ENCODE data around the gene NFIB.

Gene NFIB

DNA sequence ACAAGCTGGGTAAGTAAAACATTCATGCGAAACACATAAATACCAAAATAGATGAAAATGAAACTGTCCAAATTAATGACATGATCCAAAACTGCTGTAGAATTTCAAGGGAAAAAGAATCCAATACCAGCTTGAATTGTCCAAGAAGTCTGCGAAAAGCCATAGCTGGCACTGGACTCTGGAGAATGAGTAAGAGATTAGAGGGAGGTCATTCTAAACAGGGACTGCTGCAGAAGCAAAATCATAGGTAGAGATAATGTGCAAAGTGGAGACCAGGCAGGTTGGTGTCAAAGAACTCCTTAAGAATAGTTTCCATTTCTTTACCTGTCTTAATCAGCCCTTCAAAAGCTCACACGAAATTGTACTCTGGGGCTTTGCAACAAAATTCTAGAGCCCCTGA lies 162.5 kb downstream of the NFIB start:
- no peak for DNase-seq (ENCODE audit: low read depth)

DNA sequence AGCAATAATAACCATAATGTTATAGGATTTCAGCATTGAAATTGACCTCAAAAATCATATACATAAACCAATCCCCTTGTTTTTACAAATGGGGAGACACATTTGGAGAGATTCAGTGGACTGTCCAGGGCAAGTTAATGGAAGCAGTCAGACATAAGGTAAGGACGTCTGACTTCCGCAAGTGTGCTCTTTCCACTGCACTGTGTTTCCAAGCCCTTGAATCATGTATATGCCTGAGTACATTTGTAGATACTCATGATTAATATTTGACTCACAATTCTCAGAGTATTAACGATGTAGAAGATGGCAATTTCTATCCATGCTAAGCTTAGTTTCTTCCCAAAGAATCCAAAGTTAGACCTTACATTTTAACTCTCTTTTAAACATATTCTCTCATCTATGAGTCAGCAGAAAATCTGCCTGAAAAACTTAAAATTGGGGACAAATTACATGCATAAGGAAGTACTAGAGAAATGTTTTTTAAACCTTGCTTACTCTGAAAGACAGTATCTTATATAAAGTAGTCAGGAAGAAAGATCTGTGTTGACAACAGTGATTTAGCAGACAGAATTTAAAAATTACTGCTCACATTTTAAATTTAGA lies 165.3 kb downstream of the NFIB start:
- no peak for DNase-seq (ENCODE audit: low read depth)

DNA sequence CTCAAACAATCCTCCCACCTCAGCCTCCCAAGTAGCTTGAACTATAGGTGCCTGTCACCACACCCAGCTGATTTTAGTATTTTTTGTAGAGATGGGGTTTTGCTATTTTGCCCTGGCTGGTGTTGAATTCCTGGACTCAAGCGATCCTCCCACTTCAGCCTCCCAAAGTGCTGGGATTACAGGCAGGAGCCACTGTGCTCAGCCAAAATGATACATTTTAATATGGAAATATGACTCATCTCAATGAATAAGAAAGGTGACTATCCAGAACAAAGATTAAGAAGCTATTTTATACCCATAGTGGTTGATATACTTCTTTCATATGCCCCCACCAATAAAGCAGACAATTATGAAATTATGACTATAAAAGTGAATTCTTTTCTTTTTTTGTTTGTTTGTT lies 166.2 kb downstream of the NFIB start:
- no peak for DNase-seq (ENCODE audit: low read depth)

DNA sequence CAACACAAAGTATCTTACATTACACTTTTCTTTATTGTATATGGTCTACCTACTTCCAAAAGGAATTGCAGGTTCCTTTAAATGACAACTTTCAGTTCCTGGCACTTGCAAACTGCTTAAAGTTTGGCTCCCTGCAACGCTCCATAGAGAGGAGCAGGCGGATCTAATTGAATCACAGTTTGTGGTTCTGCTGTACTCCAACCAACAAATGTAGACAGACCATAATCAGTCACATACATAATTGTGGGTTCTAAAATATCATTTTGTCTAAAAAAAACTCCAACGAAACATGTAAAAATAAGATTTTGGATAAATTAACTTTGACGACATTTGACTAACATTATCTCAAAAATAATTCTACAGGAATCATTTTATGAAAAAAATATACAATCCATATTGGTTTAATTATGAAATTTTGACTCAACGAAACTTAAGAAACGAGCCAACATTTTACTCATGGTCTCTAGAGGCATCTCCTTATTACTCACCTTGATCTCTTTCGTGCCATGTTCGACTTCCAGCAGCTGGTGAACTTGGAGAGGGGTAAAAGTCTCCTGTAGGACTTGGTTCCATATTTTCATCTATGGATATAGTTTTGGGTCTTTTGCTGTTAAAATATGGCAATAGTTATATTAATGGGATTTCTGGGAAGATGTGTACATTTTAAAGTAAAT lies 167.6 kb downstream of the NFIB start:
- DNase-seq (ENCODE audit: low read depth), result no peak

DNA sequence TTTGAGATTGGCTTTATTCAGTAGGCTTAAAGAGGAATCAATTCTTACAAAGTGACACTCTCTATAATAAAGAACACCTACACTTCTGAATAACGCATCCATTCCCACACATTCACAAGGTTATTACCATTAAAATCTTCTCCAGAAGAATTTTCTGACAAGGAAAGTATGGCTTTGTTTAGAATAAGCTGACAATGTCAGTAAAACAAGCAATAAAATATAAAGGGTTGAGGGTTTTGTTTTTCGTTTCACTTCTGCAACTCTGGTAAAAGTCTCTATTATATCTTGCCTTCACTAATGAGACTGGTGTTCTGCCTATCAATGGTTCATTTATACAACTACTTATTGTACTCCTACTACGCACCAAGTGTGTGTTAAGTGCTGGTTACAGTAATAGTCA lies 169.7 kb downstream of the NFIB start:
- no peak for DNase-seq (ENCODE audit: low read depth)

DNA sequence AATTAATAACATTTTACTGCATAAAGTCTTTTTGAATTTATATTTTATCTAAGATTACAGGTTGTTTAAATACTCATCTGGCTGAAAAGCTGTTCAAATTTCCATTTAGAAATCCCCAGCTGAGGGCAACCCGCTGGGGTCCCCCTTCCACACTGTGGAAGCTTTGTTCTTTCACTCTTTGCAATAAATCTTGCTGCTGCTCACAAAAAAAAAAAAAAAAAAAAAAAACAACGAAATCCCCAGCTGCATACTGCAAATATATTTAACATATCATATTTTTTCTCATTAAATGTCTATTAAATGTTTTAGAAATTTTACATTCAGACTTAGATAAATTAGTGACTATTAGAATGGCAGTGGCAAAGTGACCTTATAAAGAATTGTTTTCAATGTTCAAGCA lies 172.2 kb downstream of the NFIB start:
- DNase-seq (ENCODE audit: low read depth), result no peak

DNA sequence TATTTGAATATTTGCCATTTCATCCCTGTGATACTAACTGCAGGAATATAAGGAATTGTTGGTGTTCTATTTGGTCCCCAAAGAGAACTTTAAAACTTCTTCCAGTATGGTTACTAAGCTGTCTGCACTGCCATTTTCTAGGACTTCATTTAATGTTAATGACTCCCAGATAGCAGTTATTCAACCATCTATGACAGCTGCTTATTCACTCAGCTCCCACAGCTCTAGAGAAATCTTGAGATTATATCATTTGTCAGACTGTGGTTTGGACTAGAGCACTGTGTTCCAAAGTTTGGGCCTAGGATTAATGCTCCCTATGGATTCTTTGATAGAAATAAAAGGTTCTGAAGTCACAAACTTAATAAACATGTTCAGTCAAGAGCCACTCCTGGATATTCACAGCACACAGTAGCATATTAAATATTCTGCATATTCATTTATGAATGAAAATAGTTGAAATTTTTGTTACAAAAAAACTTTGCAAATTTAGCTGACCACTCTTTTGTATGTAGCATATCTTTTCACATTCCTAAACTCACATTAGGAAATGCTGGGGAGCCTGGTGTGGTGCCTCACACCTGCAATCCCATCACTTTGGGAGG lies 173.7 kb downstream of the NFIB start:
- DNase-seq (ENCODE audit: low read depth), result no peak

- no peak for DNase-seq (ENCODE audit: low read depth)
Measured at GRCh38 chr9:14139287-14139686, 174.7 kb downstream of the NFIB start.

DNA sequence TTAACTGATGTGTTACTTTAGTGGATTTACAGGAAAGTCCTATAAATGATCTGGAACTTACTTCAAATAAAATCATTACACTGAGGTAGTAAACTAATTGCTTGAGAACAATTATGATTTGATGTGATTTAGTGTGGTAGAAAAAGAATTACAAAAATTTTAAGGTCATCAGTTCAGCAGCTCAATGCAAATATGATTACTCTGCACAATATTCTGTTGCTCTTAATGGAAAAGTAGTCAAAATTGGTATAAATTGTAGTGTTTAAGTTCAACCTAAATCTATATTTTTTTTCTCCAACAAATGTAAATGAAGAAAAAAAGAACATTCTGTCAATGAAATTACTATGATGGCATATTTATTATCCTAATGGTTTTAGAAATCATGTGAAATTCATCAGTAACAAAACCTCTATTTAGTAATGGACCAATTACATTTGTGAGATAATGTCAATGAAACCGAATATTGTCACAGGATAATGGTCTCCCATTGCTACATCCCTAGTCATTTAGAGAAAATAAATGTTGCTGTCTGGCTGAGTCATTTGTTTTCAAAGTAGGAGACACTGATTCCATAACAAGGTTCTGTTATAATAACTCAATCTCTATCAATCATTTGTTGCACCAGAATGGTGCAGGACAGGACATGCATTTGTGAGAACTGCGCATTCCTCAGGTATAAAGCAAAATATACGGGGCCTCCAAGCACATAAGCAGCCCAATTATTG lies 177.1 kb downstream of the NFIB start:
- no peak for DNase-seq (ENCODE audit: low read depth)

DNA sequence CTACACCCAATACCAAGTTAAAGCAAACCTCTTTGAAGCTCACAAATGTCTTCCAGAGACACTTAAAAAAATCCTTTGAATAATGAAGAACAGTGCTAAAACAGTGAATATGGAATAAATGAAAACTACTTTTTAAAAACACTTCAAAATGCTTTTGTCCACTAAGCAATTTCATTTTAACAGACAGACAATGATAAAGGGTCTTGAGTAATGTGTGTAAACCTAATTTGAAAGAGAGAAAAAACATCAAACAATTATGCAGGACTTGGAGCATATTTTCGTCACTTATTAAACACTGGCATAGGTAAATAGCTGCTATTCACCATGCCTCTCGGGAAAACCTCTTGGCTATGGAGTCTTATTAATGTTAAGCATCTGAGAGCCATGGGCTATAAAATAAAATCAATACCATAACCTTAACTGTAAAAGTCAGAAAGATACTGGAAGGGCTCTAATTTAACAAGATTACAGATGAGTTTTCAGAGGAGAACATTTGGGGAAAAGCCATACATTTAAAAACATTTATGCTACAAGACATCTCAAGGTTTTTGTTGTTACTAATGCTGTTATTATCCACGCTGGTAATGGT lies 177.8 kb downstream of the NFIB start:
- DNase-seq (ENCODE audit: low read depth), result no peak

DNA sequence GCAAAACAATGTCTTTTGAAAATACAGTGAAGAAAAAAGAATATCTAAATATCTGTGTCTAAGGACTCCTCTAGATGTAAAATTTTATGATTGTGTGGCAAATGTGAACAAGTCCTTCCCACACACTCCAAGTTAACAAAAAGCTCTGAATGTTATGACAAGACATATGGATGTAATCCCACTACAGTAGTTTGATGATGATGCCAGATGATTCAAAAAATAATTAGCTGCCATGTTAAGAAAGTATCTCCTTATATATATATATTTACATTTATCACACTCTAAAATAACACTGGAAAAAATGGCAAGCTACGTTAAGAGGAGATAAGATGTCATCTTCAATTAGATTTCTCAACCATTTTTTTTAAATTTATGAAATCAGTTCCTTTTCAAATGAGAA lies 178.5 kb downstream of the NFIB start:
- no peak for DNase-seq (ENCODE audit: low read depth)

GRCh38 chr9:14133394-14133793 lies 180.5 kb downstream of the NFIB start:
- DNase-seq (ENCODE audit: low read depth), result no peak

- DNase-seq (ENCODE audit: low read depth), result no peak
Measured at GRCh38 chr9:14132775-14133174, 181.2 kb downstream of the NFIB start.

- no peak for DNase-seq (ENCODE audit: low read depth)
Measured at GRCh38 chr9:14131356-14132088, 182.4 kb downstream of the NFIB start.

DNA sequence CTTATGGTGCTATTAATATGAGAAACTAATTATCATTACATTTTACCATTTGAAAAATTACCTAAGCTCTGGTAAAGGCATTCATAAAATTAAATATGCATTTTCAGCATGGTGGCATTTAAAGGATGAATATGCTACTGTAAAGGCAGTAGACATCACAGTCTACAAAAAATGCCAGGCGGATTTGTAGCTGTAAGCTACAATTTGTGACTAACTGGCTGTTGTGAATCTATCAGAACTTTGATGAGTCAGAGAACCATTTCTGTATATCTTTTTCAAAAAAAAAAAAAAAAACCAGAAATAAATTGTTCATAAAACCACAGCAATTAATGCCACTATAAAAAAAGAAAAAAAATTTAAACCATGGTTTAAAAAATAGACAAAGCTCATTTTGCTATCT lies 186.3 kb downstream of the NFIB start:
- no peak for DNase-seq (ENCODE audit: low read depth)

DNA sequence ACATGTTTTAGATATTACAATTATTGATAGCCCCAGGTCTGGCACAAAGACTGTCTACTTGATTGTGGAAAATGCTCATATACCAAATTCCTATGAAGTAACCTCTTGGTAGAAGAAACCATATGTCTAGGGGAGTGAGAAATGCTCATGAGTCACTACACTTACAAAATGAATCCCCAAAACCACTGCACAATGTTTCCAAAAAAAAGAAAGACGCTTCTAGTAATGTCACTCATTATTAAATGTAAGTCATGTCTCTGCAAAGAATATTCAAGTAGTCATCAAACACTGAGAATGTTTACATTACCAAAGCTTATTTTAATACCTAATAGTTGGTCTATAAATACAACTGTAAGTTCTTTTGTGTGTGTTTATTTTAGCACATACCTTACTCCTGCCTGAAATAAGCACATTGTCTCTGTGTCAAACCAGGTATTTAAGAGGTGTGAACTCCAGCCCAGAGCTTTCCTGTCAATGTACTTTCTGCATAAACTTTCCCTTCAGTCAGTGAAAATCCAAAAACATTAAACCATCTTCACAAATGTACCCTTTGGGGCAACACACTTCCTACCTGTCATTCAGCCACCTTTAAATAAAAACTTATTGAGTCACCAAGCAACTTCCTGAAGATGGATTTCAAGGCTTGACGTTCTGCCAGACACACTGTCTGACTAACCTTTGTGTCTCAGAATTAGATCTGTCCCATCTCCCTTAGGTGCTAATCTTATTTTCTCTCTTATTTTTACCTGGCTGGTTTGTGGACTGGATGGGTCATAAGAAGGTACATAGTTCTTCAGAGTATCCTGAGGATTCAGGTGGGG lies 194.0 kb downstream of the NFIB start:
- DNase-seq (ENCODE audit: low read depth), result no peak

DNA sequence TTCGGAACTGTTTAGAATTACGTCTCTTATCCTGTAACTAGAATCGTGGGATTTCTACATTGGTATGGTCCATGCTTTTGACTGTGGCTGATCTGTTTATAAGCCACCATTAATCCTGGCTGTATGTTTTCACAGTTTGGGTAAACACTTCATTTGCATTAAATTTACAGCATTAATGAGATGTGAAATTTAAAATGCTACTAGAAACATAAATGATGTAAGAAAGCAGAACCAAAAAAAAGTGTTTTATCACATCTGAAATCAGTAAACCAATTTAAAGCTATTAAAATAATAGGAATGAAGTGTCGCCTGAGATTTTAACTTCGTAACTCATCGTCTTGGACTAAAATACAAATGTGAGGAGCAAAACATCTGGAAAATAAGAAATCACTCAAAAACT lies 201.7 kb downstream of the NFIB start:
- no peak for DNase-seq (ENCODE audit: low read depth)

DNA sequence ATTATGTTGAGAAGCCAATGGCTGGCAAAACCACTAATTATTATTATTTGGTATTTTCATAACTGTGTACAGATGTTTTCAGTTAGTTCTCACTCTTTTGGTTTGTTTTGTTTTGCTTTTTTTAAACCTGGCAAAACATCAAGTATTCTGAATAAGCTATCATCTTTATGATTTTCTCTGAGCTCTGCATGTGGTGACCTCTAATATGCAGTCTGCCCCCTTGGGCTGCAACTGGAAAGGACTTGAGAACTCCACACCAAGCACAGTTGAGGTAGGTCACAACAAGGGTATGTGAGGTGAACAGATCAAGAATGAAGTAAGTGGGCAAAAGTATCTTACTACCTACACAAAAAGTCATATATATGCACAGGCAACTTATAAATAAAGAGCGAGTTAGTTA lies 202.2 kb downstream of the NFIB start:
- DNase-seq (ENCODE audit: low read depth), result peak; percentile 1

DNA sequence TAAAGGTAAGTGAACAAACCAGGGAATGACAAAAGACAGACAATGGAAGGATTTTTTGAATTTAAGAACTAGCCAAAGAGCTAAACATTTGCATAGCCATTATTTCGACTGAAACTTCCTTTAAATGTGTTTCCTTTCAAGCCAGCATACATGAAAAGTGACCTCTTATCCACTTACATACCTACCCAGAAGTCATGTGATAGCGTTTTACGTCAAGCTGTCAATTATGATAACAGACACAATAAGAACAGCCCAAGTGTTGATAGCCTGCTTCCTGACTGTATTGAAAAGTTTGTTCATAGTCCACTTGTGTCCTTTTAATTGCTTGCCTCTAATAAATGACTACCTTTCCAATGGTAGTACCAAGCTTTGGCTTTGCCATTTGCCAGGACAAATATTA lies 206.0 kb downstream of the NFIB start:
- no peak for DNase-seq (ENCODE audit: low read depth)

GRCh38 chr9:14107495-14107894 lies 206.4 kb downstream of the NFIB start:
- DNase-seq (ENCODE audit: low read depth), result no peak

DNA sequence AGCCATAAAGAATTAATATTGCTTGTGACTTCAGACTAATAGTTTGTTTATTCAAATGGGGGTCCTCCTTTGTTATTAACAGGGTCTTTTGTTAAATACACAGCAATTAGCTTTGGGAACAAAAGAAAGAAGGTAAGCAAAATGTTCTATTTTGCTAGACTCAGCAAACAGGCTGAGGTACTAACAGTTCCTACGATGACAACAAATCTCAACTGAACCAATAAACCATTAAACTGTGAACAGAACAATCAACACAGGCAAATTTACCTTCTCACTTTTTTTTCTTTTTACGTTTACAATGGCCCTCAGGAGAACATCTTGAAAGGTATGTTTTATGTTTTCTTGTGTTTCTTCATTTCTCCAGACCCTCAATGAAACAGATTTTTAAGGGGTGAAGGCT lies 207.2 kb downstream of the NFIB start:
- no peak for DNase-seq (ENCODE audit: low read depth)

Measured in EH (cell line).